Brain pericyte (primary cell): ENCODE data around the gene STBD1.
"Not testable (repeated sequence)": the region's sequence is repeated elsewhere in the genome, so short reads cannot be mapped to it uniquely, and the experiment has no call there.

Experiments
- DNase-seq: peaks from one replicate; pipeline ENCODE4 v3.0.0-alpha.2; 2012; ENCODE audit warnings: low read depth, low spot score

Gene STBD1

DNA sequence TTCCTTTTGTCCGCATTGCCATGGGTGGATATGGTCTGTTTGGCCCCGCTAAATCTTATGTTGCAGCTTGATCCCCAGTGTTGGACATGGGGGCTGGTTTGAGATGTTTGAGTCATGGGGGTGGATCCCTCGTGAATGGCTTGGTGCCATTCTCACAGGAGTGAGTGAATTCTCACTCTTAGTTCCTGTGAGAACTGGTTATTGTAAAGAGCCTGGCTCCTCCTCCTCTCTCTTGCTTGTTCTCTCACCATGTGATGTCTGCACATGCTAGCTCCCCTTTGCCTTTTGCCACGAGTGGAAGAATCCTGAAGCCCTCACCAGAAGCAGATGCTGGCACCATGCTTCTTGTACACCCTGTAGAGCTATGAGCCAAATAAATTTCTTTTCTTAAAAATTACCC is 22.6 kb upstream of the STBD1 start:
- DNase-seq: no peak

DNA sequence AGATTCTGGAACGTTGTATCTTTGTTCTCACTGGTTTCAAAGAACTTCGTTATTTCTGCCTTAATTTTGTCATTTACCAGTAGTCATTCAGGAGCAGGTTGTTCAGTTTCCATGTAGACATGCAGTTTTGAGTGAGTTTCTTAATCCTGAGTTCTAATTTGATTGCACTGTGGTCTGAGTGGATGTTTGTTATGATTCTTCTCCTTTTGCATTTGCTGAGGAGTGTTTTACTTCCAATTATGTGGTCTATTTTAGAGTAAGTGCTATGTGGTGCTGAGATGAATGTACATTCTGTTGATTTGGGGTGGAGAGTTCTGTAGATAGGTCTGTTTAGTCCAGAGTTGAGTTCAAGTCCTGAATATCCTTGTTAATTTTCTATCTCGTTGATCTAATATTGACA is 18.7 kb upstream of the STBD1 start:
- DNase-seq: not testable (repeated sequence)

DNA sequence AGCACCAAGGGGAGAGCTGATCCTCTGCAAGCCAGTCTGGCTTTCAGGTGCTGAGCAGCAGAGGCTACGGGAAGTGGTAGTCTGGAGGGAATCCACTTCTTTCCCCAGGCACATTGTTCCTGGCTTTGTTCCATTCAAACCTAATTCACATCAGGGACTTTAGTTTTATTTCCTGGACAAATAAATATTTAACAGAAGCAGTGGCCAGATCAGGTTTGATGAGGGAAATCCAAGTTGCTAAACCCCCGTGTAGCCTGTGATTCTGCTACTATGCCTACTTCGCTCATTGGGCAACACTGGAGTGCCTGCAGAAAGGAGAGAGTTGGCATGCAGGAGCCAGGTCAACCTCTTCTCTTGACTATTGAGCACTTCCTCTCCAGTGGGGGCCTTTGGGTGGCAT is 13.8 kb upstream of the STBD1 start:
- DNase-seq: no peak

DNA sequence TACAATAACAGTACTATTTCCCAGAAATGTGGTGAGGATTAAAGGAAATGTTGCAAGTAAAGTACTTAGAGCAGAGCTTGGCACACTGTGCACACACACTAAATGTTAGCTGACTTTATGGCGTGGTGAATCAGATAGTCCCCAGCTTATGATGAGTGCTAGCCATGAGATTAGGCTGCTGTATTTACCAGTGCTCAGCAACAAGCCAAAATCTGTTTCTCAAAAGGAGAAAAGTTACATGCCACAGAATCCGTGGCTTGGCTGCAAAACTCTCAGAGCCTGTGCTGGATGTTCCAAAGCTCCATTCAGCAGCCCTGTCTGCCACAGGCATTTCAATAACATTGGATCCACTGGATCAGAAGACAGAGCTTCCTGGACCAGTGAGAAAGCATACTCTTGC is 12.8 kb upstream of the STBD1 start:
- DNase-seq: no peak

GRCh38 chr4:76296286-76296820 is 10.2 kb upstream of the STBD1 start:
- DNase-seq: no peak

- no peak for DNase-seq
Measured at GRCh38 chr4:76298227-76298626, 8.3 kb upstream of the STBD1 start.

GRCh38 chr4:76300012-76300411 is 6.5 kb upstream of the STBD1 start:
- no peak for DNase-seq

DNA sequence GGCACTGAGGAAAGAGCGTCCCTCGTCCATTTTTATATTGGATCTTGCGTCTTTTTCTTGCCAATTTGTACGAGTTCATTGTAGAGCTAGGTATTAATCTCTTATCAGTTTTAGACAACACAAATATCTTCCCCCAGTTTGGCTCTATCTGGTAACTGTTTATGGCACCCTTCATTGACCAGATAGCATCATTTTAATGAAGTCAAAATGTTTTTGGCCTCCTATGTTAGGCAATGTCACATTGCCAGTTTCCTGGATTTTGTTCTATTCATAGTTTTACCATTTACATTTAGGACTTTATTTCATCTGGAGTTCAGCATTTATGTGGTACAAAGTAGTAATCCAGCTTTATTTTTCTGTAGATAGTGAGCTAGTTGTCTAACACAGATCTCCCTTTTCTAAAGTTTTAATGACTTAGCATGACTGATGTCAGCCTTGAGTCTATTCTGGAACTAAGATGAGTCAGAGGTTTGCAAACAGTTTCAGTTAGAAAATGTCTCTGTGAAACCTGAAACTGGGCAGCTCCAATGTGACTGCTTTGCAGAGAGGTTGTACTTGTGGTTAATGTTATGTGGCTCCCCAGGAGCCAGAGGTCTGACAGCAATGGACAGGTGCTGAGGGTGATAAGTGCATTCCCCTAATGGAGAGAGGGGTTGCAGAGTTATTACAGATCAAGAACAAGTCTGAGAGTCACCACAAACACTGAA is 5.3 kb upstream of the STBD1 start:
- DNase-seq: peak; percentile 21

DNA sequence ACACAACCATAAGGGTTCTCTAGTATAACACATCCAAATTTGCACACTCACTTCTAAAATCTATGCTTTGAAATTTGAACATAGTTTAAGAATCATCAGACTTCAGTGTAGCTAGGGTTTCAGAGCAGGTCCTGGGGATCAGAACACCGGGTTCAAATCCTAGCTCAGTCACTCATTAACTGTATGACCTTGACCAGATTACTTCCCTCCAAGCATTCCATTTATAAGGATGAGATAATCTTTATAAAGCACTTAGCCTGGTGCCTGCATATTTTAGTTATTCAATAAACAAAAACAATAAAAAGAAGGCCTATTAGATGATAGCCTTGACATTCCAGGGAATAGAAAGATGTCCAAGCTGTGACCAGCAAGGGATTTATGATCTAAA is 4.8 kb upstream of the STBD1 start:
- no peak for DNase-seq

DNA sequence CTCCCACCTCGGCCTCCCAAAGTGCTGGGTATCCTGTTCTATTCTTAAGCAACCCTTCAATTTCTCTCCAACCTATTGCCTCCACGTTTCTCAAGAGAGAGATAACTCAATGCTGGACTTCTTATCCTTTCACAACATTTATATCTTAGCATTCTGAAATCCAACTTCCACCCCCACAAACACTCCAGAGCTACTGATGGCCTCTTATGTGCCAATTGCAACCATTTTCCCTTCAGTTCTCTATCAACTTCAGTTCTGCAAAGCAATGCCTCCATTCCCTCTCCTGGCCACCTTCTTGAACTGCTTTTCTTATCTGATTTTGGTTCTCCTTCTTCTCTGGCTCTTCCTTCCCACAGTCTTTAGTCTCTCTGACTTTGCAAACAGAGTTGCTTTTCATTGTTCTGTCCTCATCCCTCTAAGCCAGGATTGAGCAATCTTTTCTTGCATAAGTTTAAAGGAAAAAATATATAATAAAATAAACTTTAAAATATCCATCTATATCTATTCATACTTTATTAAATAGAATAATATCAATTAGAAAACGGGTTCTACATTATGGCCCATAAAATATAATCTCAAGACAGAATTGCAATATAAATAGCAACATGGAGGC is 3.6 kb upstream of the STBD1 start:
- no peak for DNase-seq

DNA sequence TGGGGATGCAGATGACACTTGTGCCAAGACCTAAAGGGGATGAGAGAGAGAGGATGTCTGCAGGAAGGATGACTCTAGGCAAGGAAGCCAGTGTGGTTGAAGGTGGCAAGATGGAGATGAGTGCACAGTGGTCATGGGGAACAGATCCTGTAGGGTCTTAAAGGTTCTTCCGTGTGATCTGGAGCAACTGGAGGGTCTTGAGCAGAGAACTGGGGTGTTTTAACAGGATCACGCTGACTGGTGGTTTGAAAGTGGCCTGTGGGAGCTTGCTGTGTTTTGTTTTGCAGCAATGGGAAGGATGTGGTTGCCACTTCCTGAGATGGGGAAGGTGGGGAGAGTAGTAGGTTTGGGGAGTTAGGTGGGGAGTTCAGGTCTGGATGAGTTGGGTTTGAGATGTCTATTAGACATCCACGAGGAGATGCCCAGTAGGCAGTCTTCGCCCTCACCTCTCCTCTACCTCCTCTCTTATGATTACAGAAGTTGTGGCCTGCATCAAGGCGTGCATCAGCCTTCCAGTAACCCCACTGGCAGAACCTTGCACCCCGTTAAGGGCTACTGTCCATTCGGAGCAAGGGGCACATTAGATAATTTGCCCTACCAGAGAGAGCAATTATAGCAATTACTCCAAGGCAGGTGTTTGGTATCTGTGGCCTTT is 1.4 kb upstream of the STBD1 start:
- no peak for DNase-seq

- DNase-seq: no peak
Measured at GRCh38 chr4:76306882-76307659, 538 bp downstream of the STBD1 start.

DNA sequence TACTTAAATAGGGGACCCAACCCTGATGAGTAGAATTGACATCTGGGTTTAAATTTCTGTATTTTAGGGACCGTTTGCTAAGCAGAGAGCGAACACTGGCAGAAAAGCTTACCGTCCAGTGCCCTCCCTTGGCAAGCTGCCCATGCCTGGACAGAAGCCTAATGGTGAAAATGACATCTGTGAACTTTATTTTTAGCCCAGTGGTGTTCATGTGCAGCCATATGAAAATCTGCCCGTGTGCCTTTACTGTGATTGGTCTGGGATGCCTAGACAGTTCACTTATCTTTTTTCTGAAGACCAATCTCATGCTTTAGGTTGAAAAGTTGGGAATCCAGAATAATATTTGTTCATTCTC is 1.1 kb downstream of the STBD1 start:
- DNase-seq: no peak

DNA sequence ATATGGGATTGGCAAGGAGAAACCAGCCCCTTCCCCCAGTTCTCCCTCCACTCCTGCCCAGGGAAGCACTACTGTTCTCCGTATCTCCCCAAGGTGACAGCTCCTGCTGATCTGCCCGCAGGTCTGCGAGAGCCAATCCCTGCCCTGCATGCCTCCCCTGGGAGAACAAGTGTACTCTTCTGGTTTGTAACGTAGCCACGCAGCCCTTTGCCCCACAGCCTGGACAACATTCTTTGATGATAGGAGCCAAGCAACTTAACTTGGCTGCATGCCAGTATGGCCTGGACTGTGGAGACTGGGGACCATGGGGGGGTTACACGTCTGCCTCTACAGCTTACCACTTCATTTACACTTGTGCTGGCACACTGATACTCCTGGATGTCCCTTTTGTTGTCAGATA is 2.0 kb downstream of the STBD1 start:
- no peak for DNase-seq

DNA sequence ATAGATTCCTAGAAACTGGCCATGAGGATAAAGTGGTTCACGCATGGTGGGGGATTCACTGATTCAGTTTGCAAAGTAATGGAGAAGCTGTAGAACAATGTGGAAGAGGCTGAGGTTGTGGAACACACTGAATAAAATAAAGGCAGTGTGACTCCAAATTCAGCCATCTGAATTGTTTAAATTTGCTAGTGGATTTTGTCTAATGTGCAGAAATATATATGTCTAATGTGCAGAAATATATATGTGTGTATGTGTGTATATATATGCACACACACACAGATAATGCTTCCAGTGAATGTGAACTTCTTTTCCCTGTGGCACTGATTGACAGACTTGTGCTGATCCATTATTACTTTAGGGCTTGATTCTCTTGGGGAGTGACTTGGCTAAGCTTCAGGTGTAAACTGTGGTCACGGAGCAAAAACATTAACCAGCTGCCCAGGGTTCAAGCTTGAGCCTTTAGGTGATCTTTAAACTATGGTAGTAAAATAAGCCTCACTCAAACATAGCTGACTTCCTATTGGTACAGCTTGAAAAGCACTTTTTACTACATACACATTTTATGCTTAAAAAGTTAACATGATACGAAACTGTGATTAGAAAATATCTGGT is 3.5 kb downstream of the STBD1 start:
- DNase-seq: no peak

- no peak for DNase-seq
Measured at GRCh38 chr4:76310683-76311082, 4.2 kb downstream of the STBD1 start.

GRCh38 chr4:76311896-76312331 is 5.4 kb downstream of the STBD1 start:
- no peak for DNase-seq

DNA sequence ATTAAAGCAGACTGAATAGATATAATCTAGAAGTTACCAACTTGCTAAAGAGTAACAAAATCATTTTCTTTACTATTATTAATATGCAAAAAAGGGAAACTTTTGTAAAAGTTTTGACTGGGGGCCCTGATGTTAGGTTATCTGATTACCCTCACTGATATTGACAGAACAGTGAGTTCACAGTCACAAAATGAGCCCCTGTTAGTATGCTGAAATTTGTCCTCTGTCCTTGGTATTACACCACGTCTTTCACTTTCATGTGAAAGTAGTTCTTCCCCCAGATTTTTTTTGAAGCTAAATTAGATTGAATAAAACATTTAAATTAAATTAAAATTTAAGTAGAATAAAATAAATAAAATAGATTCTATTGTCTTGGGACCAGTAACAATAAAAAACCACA is 5.9 kb downstream of the STBD1 start:
- DNase-seq: no peak

- no peak for DNase-seq
Measured at GRCh38 chr4:76313547-76313946, 7.0 kb downstream of the STBD1 start.

GRCh38 chr4:76315267-76315918 is 8.9 kb downstream of the STBD1 start:
- no peak for DNase-seq

DNA sequence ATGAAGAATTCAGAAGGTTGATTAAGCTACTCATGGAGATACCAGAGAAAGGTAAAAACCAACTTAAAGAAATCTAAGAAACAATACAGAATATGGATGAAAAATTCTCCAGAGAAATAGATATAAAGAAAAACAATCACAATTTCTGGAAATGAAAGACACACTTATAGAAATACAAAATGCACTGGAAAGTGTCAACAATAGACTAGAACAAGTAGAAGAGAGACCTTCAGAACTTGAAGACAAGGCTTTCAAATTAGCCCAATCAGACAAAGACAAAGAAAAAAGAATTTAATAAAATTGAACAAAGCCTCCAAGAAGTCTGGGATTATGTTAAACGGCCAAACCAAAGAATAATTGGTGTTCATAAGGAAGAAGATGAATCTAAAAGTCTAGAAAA is 9.6 kb downstream of the STBD1 start:
- no peak for DNase-seq
